Kidney (tissue), 14 donors: ENCODE measurements around the gene PXT1. TPM values are rescaled to one million over a fixed set of nuclear protein-coding genes. Genes with fewer than 3 reads are reported as not detected.

Experiments used
- DNase-seq, 5 donors: peaks; one replicate each; pipeline ENCODE4 v3.0.0-alpha.2; 2013 to 2020
- FAIRE-seq: peaks from 2 replicates; lab custom pipeline; 2012; peaks lifted over from hg19 to GRCh38; lab: Jason Lieb, UNC
- H3K27ac ChIP-seq, 2 donors: one replicate each; pipeline ENCODE4 v1.7.0; 2013; ENCODE audit warnings: low read depth in 2 of 2, low read length in 2 of 2, inconsistent platforms in 1 of 2
- H3K27me3 ChIP-seq: one replicate; pipeline ENCODE4 v1.7.1; 2013; ENCODE audit warnings: low read length, inconsistent platforms; ENCODE audit not compliant: control insufficient read depth, insufficient read depth
- H3K36me3 ChIP-seq, 3 donors: one replicate each; pipeline versions ENCODE4 v1.7.0 to v1.7.1; 2013; ENCODE audit warnings: low read length in 3 of 3, control low read depth in 1 of 3, inconsistent platforms in 1 of 3; ENCODE audit not compliant: insufficient read depth in 3 of 3, control insufficient read depth in 2 of 3
- H3K4me1 ChIP-seq, 3 donors: one replicate each; pipeline versions ENCODE4 v1.7.0 to v1.7.1; 2013; ENCODE audit warnings: low read length in 3 of 3, inconsistent platforms in 1 of 3, low read depth in 1 of 3; ENCODE audit not compliant: control insufficient read depth in 2 of 3, insufficient read depth in 2 of 3
- H3K4me3 ChIP-seq, 3 donors: one replicate each; pipeline versions ENCODE4 v1.7.0 to v1.8.1; 2013; ENCODE audit warnings: low read length in 3 of 3, control low read depth in 1 of 3, inconsistent platforms in 1 of 3
- H3K9ac ChIP-seq, 3 donors: one replicate each; pipeline versions ENCODE4 v1.7.0 to v1.7.1; 2013; ENCODE audit warnings: low read length in 3 of 3, control low read depth in 1 of 3, inconsistent platforms in 1 of 3
- H3K9me3 ChIP-seq, 3 donors: one replicate each; pipeline versions ENCODE4 v1.7.0 to v1.7.1; 2013; ENCODE audit warnings: low read length in 3 of 3, control low read depth in 1 of 3, inconsistent platforms in 1 of 3; ENCODE audit not compliant: control insufficient read depth in 2 of 3, insufficient read depth in 1 of 3
- intact Hi-C: fragments of 100-400 bp; cut with DNase I; formaldehyde crosslinking; loops from one replicate; pipeline ENCODE4 v1.11.1; 2022
- polyA plus RNA-seq: library from polyadenylated mRNA; stranded (reverse); fragments of 350-450 nt; fragmentation: Illumina TruSeq; extraction: RNeasy Lipid Tissue Mini Kit (QIAGEN cat#74804); gene quantifications from one replicate; pipeline ENCODE4 v1.2.3, GENCODE V29; 2014; ENCODE audit warnings: low read depth, low replicate concordance; ENCODE audit not compliant: insufficient read depth
- total RNA-seq: library from RNA; stranded (reverse); fragmentation: NEBNext Ultra II Directional; extraction: Animal tissue kit (Norgen Biotek cat#: 25700); gene quantifications from one replicate; pipeline ENCODE4 v1.2.1, GENCODE V29; 2021
- TF ChIP-seq, protein P1 (sequence below): IDR thresholded peaks from 3 replicates; pipeline ENCODE4 v1.5.1; 2012; ENCODE audit warnings: mild to moderate bottlenecking, moderate library complexity, borderline replicate concordance; ENCODE audit not compliant: insufficient read depth; ENCODE audit errors: extremely low read depth
- donor health status: control.
- donor health status: control.
- donor health status: control.
- donor health status: control.
- donor health status: control.
- donor health status: DM: yes; HTN: yes; CAD: no.
- donor health status: Normal renal cell carcinoma (clear cell type).

PXT1 gene
- total and polyA plus RNA-seq, 2 donors from 2014 or later: 0.13 TPM; not detected in 1

DNA sequence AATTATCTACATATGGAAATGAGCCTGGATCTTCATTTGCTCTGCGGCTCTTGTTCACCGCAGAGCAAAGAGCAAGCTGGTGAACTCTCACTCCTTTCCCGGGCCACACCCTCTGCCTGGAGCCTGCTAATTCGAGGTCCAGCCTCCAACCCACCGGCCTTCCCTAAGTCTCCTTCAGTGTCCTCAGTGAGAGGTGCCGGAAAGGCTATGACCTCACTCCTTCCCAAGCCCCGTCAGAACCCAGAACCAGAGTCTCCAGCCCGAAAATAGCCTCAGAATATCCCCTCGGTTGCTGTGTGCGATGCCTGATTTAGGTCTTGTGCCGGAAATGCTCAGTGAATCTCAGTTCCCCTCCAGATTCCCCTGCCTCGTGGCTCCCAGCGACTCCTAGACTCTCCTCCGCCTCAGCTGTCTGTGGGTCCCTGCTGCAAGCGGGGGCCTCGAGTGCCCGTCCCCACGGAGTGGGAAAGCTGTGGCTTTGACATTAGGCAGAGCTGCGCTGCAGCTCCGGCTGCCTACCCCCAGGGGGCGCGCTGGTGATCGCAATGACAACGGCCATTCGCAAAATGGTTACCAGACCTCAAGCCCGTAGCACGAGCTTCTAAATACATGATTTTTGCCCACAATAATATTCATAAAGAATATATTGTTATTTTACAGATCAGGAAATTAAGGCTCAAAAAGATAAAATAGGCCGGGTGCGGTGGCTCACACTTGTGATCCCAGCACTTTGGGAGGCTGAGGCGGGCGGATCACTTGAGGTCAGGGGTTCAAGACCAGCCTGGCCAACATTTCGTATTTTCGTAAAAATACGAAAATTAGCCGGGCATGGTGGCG lies 101.8 kb downstream of the PXT1 start:
- Histone ChIP-seq H3K27ac (peak overlapping the region in 1 of 2 donors; percentile 7), H3K9me3 (no peaks in the 10 kb centered on the region), H3K27me3 (no peaks in the 10 kb centered on the region), H3K9ac (peak overlapping the region in 1 of 3 donors; percentile 37), H3K4me3 (peak overlapping the region in 1 of 3 donors; percentile 55), H3K36me3 (no peaks in the 10 kb centered on the region), H3K4me1 (peaks cover 0 to 7% (median 0%) of the 10 kb centered on the region in 3 donors)
- intact Hi-C loops: no loop called here
- FAIRE-seq: no peak
- peak; percentile 69 to 91 (median 75) for DNase-seq
- TF ChIP-seq, protein P1, sequence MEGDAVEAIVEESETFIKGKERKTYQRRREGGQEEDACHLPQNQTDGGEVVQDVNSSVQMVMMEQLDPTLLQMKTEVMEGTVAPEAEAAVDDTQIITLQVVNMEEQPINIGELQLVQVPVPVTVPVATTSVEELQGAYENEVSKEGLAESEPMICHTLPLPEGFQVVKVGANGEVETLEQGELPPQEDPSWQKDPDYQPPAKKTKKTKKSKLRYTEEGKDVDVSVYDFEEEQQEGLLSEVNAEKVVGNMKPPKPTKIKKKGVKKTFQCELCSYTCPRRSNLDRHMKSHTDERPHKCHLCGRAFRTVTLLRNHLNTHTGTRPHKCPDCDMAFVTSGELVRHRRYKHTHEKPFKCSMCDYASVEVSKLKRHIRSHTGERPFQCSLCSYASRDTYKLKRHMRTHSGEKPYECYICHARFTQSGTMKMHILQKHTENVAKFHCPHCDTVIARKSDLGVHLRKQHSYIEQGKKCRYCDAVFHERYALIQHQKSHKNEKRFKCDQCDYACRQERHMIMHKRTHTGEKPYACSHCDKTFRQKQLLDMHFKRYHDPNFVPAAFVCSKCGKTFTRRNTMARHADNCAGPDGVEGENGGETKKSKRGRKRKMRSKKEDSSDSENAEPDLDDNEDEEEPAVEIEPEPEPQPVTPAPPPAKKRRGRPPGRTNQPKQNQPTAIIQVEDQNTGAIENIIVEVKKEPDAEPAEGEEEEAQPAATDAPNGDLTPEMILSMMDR: peak; percentile 90

Other genes with a start within 250 kb of the PXT1 start
- 29.5 TPM for gene BRPF3, start 246.1 kb downstream of the PXT1 start, total RNA-seq
- 10.2 TPM for gene BRPF3, start 246.1 kb downstream of the PXT1 start, polyA plus RNA-seq
- gene PNPLA1, start 172.8 kb downstream of the PXT1 start, total RNA-seq: 0.19 TPM
- 1.2 TPM for gene PNPLA1, start 172.8 kb downstream of the PXT1 start, polyA plus RNA-seq
- gene BNIP5, start 106.0 kb downstream of the PXT1 start, total RNA-seq: 0.44 TPM
- gene BNIP5, start 106.0 kb downstream of the PXT1 start, polyA plus RNA-seq: not detected
- 4.6 TPM for gene ETV7, start 55.2 kb downstream of the PXT1 start, total RNA-seq
- gene ETV7, start 55.2 kb downstream of the PXT1 start, polyA plus RNA-seq: 0.99 TPM
- 35.6 TPM for gene KCTD20, start 146 bp upstream of the PXT1 start, total RNA-seq
- 11.5 TPM for gene KCTD20, start 146 bp upstream of the PXT1 start, polyA plus RNA-seq
- gene STK38, start 104.6 kb upstream of the PXT1 start, total RNA-seq: 30.4 TPM
- 21.3 TPM for gene STK38, start 104.6 kb upstream of the PXT1 start, polyA plus RNA-seq
- 257 TPM for gene SRSF3, start 151.5 kb upstream of the PXT1 start, total RNA-seq
- gene SRSF3, start 151.5 kb upstream of the PXT1 start, polyA plus RNA-seq: 222 TPM
- 66.2 TPM for gene CDKN1A, start 235.9 kb upstream of the PXT1 start, total RNA-seq
- 46.4 TPM for gene CDKN1A, start 235.9 kb upstream of the PXT1 start, polyA plus RNA-seq